Stimulated activated naive CD8-positive, alpha-beta T cell treated with anti-CD3 and anti-CD28 coated beads, Interleukin-15, amount 100 ng/mL, for 72 hours (primary cell): ENCODE data around the gene POLD1.
"Not testable (repeated sequence)": the region's sequence is repeated elsewhere in the genome, so short reads cannot be mapped to it uniquely, and the experiment has no call there.

Experiments used
- ATAC-seq: fragments of 150-1000 bp; cut with Tn5 transposase; 2 replicates; pipeline ENCODE4 v1.10.0; 2021; ENCODE audit warnings: mild to moderate bottlenecking, moderate library complexity
- DNase-seq, 2 donors: peaks; one replicate each; pipeline ENCODE4 v3.0.0; 2021 to 2022
- H3K27ac Mint-ChIP-seq, 2 donors: one replicate each; pipeline ENCODE4 v1.8.0; 2022; ENCODE audit warnings: mild to moderate bottlenecking in 2 of 2, mixed read lengths in 2 of 2, moderate library complexity in 2 of 2
- H3K27me3 Mint-ChIP-seq: one replicate; pipeline ENCODE4 v1.8.0; 2022; ENCODE audit warnings: mixed read lengths
- H3K4me1 Mint-ChIP-seq: one replicate; pipeline ENCODE4 v1.8.0; 2022; ENCODE audit warnings: mild to moderate bottlenecking, mixed read lengths
- H3K4me3 Mint-ChIP-seq, 2 donors: one replicate each; pipeline ENCODE4 v1.8.0; 2022; ENCODE audit warnings: mild to moderate bottlenecking in 2 of 2, mixed read lengths in 2 of 2, moderate library complexity in 1 of 2
- H3K9me3 Mint-ChIP-seq, 2 donors: one replicate each; pipeline ENCODE4 v1.8.0; 2022; ENCODE audit warnings: mixed read lengths in 2 of 2

Gene POLD1

GRCh38 chr19:50383852-50384684, at the start of gene POLD1:
Gene POLD1, plus strand, starts transcription at chr19:50384347. Its CDS starts 14,505 bp downstream, at chr19:50398852.
- Mint-ChIP-seq H3K4me3 (peak within 1 kb of the TSS; percentile 94 to 100), H3K27me3 (no peaks in the 10 kb centered on the region), H3K9me3 (no peaks in the 10 kb centered on the region), H3K4me1 (peaks cover 56% of the 10 kb centered on the region), H3K27ac (peak within 1 kb of the TSS; percentile 96 to 98)
- peak; percentile 92 for ATAC-seq
- DNase-seq = peak; percentile 99

- DNase-seq (no peak), ATAC-seq (no peak)
- no peak overlapping the region for H3K27ac Mint-ChIP-seq
- H3K9me3 Mint-ChIP-seq = peaks cover 8 to 11% of the 10 kb centered on the region in 2 donors
- peaks cover 53% of the 10 kb centered on the region for H3K27me3 Mint-ChIP-seq
- H3K4me1 Mint-ChIP-seq = peaks cover 57% of the 10 kb centered on the region
- H3K4me3 Mint-ChIP-seq = peak overlapping the region; percentile 27 to 39
Measured at GRCh38 chr19:50334741-50335421, 49.3 kb upstream of the POLD1 start.

GRCh38 chr19:50337031-50337430, 47.1 kb upstream of the POLD1 start:
- H3K4me3 Mint-ChIP-seq, H3K27ac Mint-ChIP-seq, ATAC-seq, DNase-seq: not testable (repeated sequence)
- Mint-ChIP-seq H3K4me1 (peaks cover 37% of the 10 kb centered on the region), H3K9me3 (peaks cover 7 to 11% of the 10 kb centered on the region in 2 donors), H3K27me3 (peaks cover 35% of the 10 kb centered on the region)

DNA sequence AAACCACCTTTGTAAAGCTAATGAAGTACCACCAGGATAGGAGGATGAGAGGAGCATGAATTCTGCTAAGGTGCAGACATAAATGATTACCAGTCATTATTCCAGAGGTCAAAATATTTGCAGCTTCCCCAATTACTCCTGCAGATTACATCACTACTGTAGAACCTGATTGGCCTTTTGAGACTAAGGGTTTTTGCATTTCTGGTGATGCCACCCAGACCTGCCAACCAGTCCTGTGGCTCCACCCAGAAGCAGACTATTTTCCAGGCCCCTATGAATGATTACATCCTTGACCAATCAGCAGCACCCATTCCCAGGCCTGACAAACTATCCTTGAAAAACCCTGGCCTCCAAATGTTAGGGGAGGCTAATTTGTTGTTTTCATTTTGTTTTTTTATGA, 43.8 kb upstream of the POLD1 start:
- ATAC-seq (no peak), DNase-seq (no peak)
- Mint-ChIP-seq H3K9me3 (peaks cover 0 to 3% of the 10 kb centered on the region in 2 donors), H3K4me1 (peaks cover 23% of the 10 kb centered on the region), H3K27ac (no peak overlapping the region), H3K27me3 (peaks cover 14% of the 10 kb centered on the region), H3K4me3 (no peak overlapping the region)

- peaks cover 17% of the 10 kb centered on the region for H3K4me1 Mint-ChIP-seq
- no peak overlapping the region for H3K4me3 Mint-ChIP-seq
- H3K27me3 Mint-ChIP-seq = peaks cover 9% of the 10 kb centered on the region
Measured at GRCh38 chr19:50341091-50341564, 43.0 kb upstream of the POLD1 start.

DNA sequence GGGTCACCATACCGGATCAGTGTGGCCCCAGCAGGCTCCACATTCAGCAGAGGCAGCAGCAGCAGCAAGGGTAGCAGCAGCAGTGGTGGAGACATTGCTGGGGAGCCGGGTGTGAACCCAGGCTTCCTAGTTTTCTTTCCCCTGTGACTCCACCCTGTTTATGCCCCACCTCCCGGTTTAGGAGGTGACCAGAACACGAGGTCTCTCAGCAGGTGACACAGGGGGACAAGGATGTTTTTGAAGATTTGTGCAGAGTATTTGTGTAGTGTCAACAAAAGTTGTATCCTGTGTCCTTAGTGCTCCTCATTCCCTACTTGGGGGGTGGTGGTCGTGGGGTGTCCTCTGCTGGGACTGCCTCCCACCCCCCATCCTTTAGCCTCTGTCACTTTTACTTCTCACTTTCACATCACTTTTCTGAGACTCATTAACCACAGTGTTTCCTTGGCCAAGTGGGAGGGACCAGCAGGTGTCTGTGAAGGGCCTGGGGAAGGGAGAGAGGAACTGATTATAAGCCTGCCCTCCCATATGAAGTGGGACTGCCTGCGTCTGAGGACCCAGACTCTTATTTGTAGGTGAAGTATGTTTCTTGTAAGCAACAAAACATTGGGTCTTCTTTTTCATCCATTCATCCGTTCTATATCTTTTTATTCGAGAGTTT, 39.4 kb upstream of the POLD1 start:
- Mint-ChIP-seq H3K4me3 (peak overlapping the region; percentile 39 to 55), H3K27me3 (no peaks in the 10 kb centered on the region), H3K27ac (peak overlapping the region in 1 of 2 donors; percentile 59), H3K9me3 (no peaks in the 10 kb centered on the region), H3K4me1 (peaks cover 36% of the 10 kb centered on the region)
- DNase-seq = no peak
- no peak for ATAC-seq

More at GRCh38 chr19:50341091-50341564, 43.0 kb upstream of the POLD1 start:
- ATAC-seq = no peak
- DNase-seq = no peak
- Mint-ChIP-seq H3K27ac (no peak overlapping the region), H3K9me3 (no peaks in the 10 kb centered on the region)

- H3K27me3 Mint-ChIP-seq, H3K9me3 Mint-ChIP-seq: not testable (repeated sequence)
- Mint-ChIP-seq H3K4me3 (peak overlapping the region; percentile 52 to 68), H3K4me1 (peaks cover 36% of the 10 kb centered on the region), H3K27ac (peak overlapping the region; percentile 4 to 84)
- DNase-seq (peak in 1 of 2 donors; percentile 42), ATAC-seq (peak; percentile 92)
Measured at GRCh38 chr19:50347089-50347581, 37.0 kb upstream of the POLD1 start.

DNA sequence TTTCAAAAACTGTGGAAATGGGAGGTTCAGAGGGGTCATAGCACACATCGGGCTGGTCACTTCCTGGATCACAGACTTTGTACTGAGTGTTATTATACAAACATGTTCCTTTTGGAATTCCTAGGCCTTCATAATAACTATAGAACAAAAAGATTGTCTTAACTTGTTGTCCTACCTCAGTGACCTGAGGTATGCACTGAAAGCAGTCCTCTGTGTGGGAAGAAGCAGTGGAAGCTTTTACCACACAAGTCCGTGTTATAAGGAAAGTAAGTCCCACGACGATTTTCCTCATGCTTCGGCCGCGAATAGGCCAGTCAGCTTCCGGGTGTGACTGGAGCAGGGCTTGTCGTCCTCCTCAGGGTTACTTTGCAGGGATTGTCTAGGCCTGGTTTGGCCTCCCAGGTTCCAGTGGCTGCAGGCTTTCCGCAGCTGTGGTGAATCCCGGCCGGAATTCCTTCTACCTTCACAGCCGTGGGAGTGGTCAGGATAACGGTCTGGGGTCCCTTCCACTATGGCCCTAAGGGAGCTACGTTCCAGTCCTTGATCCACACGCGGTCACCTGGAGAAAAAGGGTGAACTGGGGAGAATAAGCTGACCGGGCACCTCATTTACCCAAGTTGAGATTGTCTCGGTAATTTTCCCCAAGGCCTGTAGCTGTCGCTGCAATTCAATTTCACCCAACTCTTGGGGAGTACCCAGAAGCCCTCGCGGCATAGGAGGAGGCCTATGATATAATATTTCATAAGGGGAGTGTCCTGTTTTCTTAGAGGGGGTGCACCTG, 34.7 kb upstream of the POLD1 start:
- Mint-ChIP-seq H3K4me3 (no peak overlapping the region), H3K27me3 (no peaks in the 10 kb centered on the region), H3K9me3 (no peaks in the 10 kb centered on the region), H3K4me1 (peaks cover 27% of the 10 kb centered on the region), H3K27ac (no peak overlapping the region)
- ATAC-seq = no peak
- DNase-seq = no peak

GRCh38 chr19:50352242-50352641, 31.9 kb upstream of the POLD1 start:
- Mint-ChIP-seq H3K9me3 (no peaks in the 10 kb centered on the region), H3K27me3 (no peaks in the 10 kb centered on the region), H3K4me3 (no peak overlapping the region), H3K4me1 (peaks cover 19% of the 10 kb centered on the region), H3K27ac (no peak overlapping the region)
- DNase-seq = no peak
- ATAC-seq = no peak

- H3K27me3 Mint-ChIP-seq, ATAC-seq, DNase-seq, H3K4me3 Mint-ChIP-seq, H3K9me3 Mint-ChIP-seq: not testable (repeated sequence)
- H3K4me1 Mint-ChIP-seq = peaks cover 23% of the 10 kb centered on the region
- peak overlapping the region in 1 of 2 donors; percentile 19 for H3K27ac Mint-ChIP-seq
Measured at GRCh38 chr19:50353487-50353880, 30.7 kb upstream of the POLD1 start.

DNA sequence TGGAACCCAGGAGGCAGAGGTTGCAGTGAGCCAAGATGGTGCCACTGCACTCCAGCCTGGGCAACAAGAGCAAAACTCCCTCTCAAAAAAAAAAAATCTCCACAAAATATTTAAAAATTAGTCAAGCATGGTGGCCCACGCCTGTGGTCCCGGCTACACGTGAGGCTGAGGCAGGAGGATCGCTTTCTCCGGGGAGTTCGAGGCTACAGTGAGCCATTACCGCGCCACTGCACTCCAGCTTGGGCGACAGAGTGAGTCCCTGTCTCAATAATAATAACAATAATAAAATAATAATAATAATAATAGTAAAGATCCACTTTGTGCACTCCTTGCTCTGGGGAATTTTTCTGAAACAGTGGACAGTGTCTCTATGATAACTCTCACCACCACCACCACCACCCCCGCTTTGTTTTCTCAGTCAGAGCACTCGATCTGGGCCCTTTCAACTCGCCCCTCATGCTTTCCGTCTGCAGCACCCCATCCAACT, 27.4 kb upstream of the POLD1 start:
- peaks cover 0 to 20% of the 10 kb centered on the region in 2 donors for H3K9me3 Mint-ChIP-seq
- no peak for ATAC-seq
- no peak overlapping the region for H3K27ac Mint-ChIP-seq
- no peak for DNase-seq
- peak overlapping the region; percentile 94 to 96 for H3K4me3 Mint-ChIP-seq
- peaks cover 48% of the 10 kb centered on the region for H3K4me1 Mint-ChIP-seq
- H3K27me3 Mint-ChIP-seq = no peaks in the 10 kb centered on the region

DNA sequence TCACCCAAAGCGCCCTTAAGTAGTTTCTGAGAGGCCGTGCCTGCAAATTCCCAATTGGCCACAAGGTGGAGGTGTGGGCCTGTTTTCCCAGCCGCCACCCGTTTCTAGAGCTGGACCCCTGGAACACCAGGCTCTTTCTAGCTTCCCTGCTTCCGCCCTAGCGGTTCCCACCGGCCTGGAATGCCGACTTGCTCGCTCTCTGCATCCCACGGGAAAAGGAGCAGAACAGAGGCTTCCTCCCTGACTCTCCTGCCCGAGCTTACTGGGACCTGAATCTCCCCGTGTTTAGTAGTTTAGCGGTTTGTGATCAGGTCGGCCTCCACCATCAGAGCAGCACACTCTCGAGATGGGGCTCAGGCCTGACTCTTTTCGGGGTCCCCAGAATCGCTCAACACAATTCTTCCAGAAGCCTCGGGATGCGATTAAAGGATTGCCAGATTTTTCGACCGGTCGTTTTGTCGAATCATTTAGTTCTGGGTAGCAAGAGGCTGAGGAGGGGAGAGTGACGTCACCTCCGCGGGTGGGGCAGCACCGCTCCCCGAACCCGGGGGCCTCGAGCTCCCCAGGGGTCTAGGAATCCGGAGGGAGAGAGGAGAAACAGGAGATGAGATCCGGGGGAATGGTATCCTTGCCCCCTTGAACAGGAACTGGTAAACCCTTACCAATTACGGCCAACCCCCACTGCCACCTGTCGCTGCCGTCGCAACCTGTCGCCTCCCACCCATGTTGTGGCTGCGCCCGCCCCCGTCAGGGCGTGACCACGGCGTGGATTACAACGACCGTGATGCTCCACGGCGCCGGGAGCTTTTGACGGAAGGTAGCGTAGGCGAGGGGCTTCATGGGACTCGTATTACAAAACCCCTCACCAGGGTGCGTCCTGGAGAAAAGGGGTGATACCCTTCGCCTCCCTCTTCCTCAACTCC, 26.7 kb upstream of the POLD1 start:
- peak overlapping the region; percentile 94 to 96 for H3K4me3 Mint-ChIP-seq
- H3K4me1 Mint-ChIP-seq = peaks cover 55% of the 10 kb centered on the region
- peak; percentile 81 for ATAC-seq
- DNase-seq = peak; percentile 84 to 88
- H3K27me3 Mint-ChIP-seq = no peaks in the 10 kb centered on the region
- H3K27ac Mint-ChIP-seq = peak overlapping the region; percentile 97 to 99
- peaks cover 0 to 20% of the 10 kb centered on the region in 2 donors for H3K9me3 Mint-ChIP-seq

GRCh38 chr19:50358483-50359327, 25.4 kb upstream of the POLD1 start:
- peaks cover 68% of the 10 kb centered on the region for H3K4me1 Mint-ChIP-seq
- H3K9me3 Mint-ChIP-seq = peaks cover 0 to 20% of the 10 kb centered on the region in 2 donors
- H3K27me3 Mint-ChIP-seq = no peaks in the 10 kb centered on the region
- H3K27ac Mint-ChIP-seq = peak overlapping the region; percentile 97 to 99
- ATAC-seq (peak; percentile 41), DNase-seq (peak; percentile 86 to 88)
- H3K4me3 Mint-ChIP-seq = peak overlapping the region; percentile 94 to 96
